ENCODE data around the gene AMOTL2. TPM values are rescaled to one million over a fixed set of nuclear protein-coding genes. Genes with fewer than 3 reads are reported as not detected.

AMOTL2 gene
- total and polyA plus RNA-seq, 2 experiments from 2014 or later: 63.9 to 81.6 TPM

DNA sequence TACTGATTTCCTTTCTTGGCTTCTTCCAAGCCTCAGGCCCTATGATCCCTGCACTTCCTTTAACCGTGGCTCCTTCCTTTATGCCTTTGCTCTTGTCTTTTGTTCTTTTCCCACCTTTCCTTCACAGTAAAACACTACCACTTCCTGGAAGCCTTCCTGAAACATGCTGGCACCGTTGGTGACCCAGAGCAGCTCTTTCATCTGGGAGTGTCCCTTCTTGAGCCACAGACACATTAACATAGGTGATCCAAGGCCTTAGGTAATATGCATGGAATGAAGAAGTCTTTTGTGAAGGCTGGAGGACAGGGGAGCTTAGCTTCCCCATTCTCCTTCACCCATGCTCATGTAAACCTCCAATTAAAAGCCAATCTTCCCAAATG lies 39.4 kb downstream of the AMOTL2 start:
- Histone ChIP-seq H3K36me3 (replicated peaks; ENCODE audit: insufficient read depth, low read depth) (no peaks in the 10 kb centered on the region), H3K9me3 (ENCODE audit: low read depth) (no peaks in the 10 kb centered on the region), H3K4me1 (ENCODE audit: insufficient read depth) (peaks cover 48% of the 10 kb centered on the region), H3K27me3 (no peaks in the 10 kb centered on the region), H3K4me2 (no peak overlapping the region), H3K4me3 (no peak overlapping the region), H3K79me2 (no peaks in the 10 kb centered on the region), H3K27ac (peak overlapping the region; percentile 78), H2AFZ (no peak overlapping the region), H4K20me1 (ENCODE audit: insufficient read depth, poor library complexity, severe bottlenecking) (no peaks in the 10 kb centered on the region), H3K9me2 (replicated peaks; ENCODE audit: insufficient read depth) (no peaks in the 10 kb centered on the region)
- WGBS (ENCODE audit: low lambda C conversion rate, missing lambda C conversion rate): 57% methylated on average over 2 of the region's 2 CpGs
- TF ChIP-seq EZH2phosphoT487 (IDR thresholded peaks at IDR 0.05; ENCODE audit: low read depth, severe bottlenecking, unreplicated experiment) (no peak), EZH2 (IDR thresholded peaks at IDR 0.05; ENCODE audit: borderline replicate concordance) (no peak)
- TF ChIP-seq, protein P1, sequence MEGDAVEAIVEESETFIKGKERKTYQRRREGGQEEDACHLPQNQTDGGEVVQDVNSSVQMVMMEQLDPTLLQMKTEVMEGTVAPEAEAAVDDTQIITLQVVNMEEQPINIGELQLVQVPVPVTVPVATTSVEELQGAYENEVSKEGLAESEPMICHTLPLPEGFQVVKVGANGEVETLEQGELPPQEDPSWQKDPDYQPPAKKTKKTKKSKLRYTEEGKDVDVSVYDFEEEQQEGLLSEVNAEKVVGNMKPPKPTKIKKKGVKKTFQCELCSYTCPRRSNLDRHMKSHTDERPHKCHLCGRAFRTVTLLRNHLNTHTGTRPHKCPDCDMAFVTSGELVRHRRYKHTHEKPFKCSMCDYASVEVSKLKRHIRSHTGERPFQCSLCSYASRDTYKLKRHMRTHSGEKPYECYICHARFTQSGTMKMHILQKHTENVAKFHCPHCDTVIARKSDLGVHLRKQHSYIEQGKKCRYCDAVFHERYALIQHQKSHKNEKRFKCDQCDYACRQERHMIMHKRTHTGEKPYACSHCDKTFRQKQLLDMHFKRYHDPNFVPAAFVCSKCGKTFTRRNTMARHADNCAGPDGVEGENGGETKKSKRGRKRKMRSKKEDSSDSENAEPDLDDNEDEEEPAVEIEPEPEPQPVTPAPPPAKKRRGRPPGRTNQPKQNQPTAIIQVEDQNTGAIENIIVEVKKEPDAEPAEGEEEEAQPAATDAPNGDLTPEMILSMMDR (IDR thresholded peaks at IDR 0.05; ENCODE audit: poor library complexity): no peak
- no peak for DNase-seq (ENCODE audit: low spot score)

DNA sequence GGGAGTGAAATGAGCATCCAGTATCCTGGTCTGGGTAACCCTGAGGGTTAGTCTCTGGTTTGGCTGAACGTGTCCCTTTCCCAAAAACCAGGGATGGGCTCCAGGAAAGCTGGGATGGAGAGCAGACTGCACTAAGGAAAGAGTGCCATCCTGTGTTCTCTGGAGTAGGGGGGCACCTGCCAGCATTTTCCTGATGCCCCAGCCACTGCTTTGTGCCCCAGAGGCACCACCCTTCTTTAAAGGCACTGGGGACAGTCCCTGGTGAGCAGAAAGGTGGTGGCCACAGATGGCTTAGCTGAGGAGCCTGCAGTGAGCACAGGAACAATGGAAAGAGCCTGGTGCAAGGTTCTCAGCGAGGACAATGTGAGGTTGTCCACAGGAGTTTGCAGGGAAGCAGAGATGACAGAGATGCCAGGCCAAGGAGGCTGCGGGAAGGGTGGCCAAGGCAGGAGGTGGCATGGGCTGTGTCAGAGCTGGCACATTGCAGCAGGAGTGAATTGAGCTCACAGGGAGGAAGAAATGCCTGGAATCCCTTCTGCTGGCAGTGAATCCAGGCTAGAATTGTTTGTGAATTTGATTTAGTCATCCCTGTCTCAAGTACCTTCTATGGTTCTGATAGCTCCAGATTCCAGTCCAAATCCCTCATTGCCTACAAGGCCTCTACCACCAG lies 39.9 kb downstream of the AMOTL2 start:
- Histone ChIP-seq H3K9me2 (replicated peaks; ENCODE audit: insufficient read depth) (no peaks in the 10 kb centered on the region), H4K20me1 (ENCODE audit: insufficient read depth, poor library complexity, severe bottlenecking) (no peaks in the 10 kb centered on the region), H3K9me3 (ENCODE audit: low read depth) (no peaks in the 10 kb centered on the region), H3K4me1 (ENCODE audit: insufficient read depth) (peaks cover 48% of the 10 kb centered on the region), H3K27me3 (no peaks in the 10 kb centered on the region), H3K4me3 (no peak overlapping the region), H3K27ac (peak overlapping the region; percentile 78), H3K4me2 (peak overlapping the region; percentile 59), H3K79me2 (no peaks in the 10 kb centered on the region), H3K36me3 (replicated peaks; ENCODE audit: insufficient read depth, low read depth) (no peaks in the 10 kb centered on the region), H2AFZ (no peak overlapping the region)
- TF ChIP-seq, protein P1 (IDR thresholded peaks at IDR 0.05; ENCODE audit: poor library complexity): no peak
- TF ChIP-seq EZH2phosphoT487 (IDR thresholded peaks at IDR 0.05; ENCODE audit: low read depth, severe bottlenecking, unreplicated experiment) (no peak), EZH2 (IDR thresholded peaks at IDR 0.05; ENCODE audit: borderline replicate concordance) (no peak)
- WGBS (ENCODE audit: low lambda C conversion rate, missing lambda C conversion rate): 77% methylated on average over 3 of the region's 3 CpGs
- no peak for DNase-seq (ENCODE audit: low spot score)

DNA sequence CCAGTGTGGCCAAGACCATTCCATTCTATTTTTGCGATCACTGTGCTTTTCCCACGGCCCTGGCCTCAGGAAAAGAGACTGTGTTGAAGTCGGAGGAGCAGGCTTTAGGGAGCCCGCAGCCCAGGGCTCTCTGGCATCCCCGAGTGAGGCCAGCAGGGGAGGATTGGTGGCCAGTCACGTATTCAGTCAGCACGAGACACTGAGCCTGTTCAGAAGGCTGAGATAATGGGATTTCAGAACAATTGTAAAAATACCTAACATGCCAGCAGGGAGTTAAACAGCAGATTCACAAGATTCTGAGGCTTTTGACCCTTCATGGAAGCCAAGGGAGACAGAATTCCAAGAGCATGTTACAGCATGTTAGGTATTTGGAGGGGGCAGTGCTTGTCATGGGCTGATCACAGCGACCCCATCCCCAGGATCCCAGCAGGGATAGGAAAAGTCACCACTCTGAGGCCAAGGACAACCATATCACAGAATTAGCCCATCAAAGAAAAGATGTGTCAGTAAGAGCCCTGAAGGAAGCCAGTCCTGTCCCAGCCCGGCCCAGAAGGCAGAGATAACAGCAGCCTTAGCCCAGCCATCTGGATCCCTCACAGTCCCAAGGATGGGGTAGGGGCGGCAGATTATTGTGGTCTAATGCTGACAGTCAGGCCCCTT lies 40.6 kb downstream of the AMOTL2 start:
- no peak overlapping the region for H3K4me3 ChIP-seq

More for the DNA sequence above, 40.6 kb downstream of the AMOTL2 start:
- Histone ChIP-seq H2AFZ (no peak overlapping the region), H3K27ac (peak overlapping the region; percentile 78), H3K4me1 (ENCODE audit: insufficient read depth) (peaks cover 48% of the 10 kb centered on the region), H3K4me2 (peak overlapping the region; percentile 59), H3K9me2 (replicated peaks; ENCODE audit: insufficient read depth) (no peaks in the 10 kb centered on the region), H3K36me3 (replicated peaks; ENCODE audit: insufficient read depth, low read depth) (no peaks in the 10 kb centered on the region), H3K9me3 (ENCODE audit: low read depth) (no peaks in the 10 kb centered on the region), H3K27me3 (no peaks in the 10 kb centered on the region), H4K20me1 (ENCODE audit: insufficient read depth, poor library complexity, severe bottlenecking) (no peaks in the 10 kb centered on the region), H3K79me2 (no peaks in the 10 kb centered on the region)
- peak; percentile 63 for DNase-seq (ENCODE audit: low spot score)
- 25% methylated on average over 10 of the region's 10 CpGs for WGBS (ENCODE audit: low lambda C conversion rate, missing lambda C conversion rate)
- TF ChIP-seq EZH2 (IDR thresholded peaks at IDR 0.05; ENCODE audit: borderline replicate concordance): no peak
- TF ChIP-seq, protein P1 (IDR thresholded peaks at IDR 0.05; ENCODE audit: poor library complexity): no peak
- no peak for TF ChIP-seq EZH2phosphoT487 (IDR thresholded peaks at IDR 0.05; ENCODE audit: low read depth, severe bottlenecking, unreplicated experiment)

All from hepatocyte (in vitro differentiated cells).